NT2/D1 (cell line): ENCODE data around the gene SEM1.

Experiments
- SUZ12 ChIP-seq: IDR thresholded peaks from 2 replicates; pipeline ENCODE4 v1.6.1; 2011; ENCODE audit not compliant: insufficient read length, insufficient read depth; ENCODE audit errors: extremely low read depth
- YY1 ChIP-seq: IDR thresholded peaks from 2 replicates; pipeline ENCODE4 v1.6.1; 2011; ENCODE audit not compliant: insufficient read length, insufficient read depth
- ZNF274 ChIP-seq: IDR thresholded peaks from 2 replicates; pipeline ENCODE4 v1.6.1; 2011; ENCODE audit warnings: mild to moderate bottlenecking, low read depth, low read length

- TF ChIP-seq YY1 (no peak), ZNF274 (no peak), SUZ12 (no peak)
Observed at GRCh38 chr7:96737545-96738050, 28.0 kb upstream of the SEM1 start.
